ENCODE measurements around the gene DRAM1.
"Not testable (repeated sequence)": the region's sequence is repeated elsewhere in the genome, so short reads cannot be mapped to it uniquely, and the experiment has no call there.

The DRAM1 gene

GRCh38 chr12:101902641-101903040, 25.3 kb downstream of the DRAM1 start:
- DNase-seq (ENCODE audit: low read depth in 2 of 2, low spot score in 1 of 2): no peak

DNA sequence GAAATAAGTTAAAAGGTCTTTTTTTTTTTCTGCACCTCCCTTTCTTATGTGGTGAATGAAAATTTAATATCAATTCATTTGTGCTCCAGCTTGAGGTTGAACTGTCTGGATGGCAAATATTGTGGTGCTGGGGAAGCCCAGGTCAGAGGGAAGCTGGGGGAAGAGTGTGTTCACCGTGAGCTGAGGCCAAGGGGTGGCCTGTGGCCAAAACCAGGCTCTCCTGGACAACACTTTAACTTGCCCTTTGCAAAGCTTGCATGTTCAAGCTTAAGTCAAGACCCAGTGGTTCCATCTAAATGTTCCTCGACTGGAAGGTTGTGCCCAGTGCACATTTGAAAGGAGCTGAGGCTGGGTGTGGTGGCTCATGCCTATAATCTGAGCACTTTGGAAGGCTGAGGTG, 28.8 kb downstream of the DRAM1 start:
- DNase-seq (ENCODE audit: low read depth in 2 of 2, low spot score in 1 of 2): no peak

DNA sequence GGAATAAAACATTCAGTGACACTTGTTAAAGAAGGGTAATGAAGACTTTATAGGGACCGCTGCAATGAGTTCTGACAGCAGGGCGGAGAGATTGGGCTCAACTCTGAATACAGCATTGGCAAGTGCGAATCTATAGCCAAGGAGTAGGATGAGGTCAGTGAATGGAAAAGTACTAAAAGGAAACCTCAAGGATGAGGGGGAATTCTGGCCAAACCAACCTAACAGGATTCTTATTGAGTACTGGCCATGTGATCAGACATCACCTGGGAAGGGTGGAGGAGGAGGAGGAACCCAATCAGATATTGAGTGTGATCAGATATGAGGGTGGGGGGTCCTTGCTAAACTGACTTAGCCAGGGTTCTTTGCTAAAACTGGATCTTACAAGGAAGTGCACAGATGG, 31.0 kb downstream of the DRAM1 start:
- DNase-seq (ENCODE audit: low read depth in 2 of 2, low spot score in 1 of 2): no peak

- no peak for DNase-seq (ENCODE audit: low read depth in 2 of 2, low spot score in 1 of 2)
Measured at GRCh38 chr12:101909646-101910045, 32.3 kb downstream of the DRAM1 start.

DNA sequence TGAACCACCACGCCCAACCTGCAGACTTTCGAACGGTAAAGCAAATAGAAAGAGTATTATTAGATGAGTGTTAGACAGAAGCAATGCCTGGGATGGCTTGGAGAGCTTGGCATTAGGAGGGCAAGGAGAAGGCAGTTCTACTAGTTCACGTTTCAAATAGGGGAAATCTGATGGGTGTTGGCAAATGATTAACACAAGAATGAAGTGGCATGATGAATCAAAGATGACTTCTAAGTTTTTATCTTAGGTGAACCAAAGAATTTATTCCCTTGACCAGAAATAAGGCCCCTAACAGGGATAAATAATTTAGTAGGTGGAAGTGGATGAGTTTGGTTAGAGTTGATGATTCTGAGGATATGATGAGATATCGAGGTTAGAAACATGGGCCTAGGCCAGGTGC, 38.5 kb downstream of the DRAM1 start:
- DNase-seq (ENCODE audit: low read depth in 2 of 2, low spot score in 1 of 2): no peak

DNA sequence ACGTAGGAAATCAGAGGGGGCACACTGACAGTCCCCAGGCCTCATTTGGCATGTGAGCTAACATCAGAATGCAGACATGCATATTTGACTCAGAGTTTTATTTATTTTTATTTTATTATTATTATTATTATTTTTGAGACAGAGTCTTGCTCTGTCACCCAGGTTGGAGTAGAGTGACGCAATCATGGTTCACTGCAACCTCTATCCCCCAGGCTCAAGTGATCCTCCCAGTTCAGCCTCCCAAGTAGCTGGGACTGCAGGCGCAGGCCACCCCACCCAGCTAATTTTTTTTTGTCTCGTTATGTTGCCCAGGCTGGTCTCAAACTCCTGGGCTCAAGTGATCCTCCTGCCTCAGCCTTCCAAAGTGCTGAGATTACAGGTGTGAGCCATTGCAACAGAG, 41.4 kb downstream of the DRAM1 start:
- DNase-seq (ENCODE audit: low read depth in 2 of 2, low spot score in 1 of 2): not testable (repeated sequence)

DNA sequence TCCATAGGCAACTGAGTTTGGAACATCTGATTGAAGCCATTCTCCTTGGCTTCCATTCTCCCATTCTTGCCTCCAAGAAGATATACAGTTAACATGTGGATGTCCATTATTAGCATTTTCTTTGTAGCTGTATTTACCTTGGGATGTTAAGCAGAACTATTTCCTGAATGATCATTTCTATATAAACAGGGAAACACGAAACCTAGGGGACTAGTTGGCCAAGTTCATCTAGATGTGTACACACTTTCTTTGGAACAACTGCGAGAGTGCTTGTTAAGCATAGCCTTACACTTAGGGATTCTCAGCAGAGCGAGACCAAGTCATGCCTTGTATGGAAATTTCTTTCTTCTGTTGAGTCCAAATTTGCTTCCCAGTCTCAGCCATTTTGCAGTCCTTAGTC, 42.1 kb downstream of the DRAM1 start:
- DNase-seq (ENCODE audit: low read depth in 2 of 2, low spot score in 1 of 2): no peak

GRCh38 chr12:101920906-101921305, 43.5 kb downstream of the DRAM1 start:
- no peak for DNase-seq (ENCODE audit: low read depth in 2 of 2, low spot score in 1 of 2)

DNA sequence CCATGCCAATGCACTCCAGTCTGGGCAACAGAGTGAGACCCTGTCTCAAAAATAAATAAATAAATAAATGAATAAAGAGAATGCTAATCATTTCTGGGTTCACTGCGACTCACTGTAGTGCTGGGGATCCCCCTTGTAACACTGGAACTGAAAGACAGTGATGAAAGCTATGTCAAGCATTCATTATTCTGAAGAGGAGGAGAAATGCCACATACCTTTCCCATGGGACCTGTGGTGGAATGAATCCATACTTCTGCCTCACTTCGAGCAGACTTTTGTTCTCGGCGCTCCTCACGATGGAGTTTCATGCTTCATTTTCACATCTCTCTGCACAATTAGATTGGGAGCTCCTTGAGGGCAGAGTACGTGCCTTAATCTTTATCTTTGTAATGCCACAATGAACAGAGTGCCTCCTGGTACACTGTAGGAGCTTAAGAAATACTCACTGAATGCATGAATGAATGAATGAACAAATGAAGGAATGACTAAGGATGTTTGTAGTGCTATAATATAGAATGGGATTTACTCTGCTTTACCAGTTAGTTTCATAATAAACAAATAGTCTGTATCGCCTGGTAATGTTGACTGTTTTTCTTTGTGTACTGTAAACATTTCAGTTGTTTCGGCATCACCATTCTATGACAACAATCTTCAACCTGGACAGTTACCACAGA, 45.8 kb downstream of the DRAM1 start:
- no peak for DNase-seq (ENCODE audit: low read depth in 2 of 2, low spot score in 1 of 2)

- DNase-seq (ENCODE audit: low read depth in 2 of 2, low spot score in 1 of 2): no peak
Measured at GRCh38 chr12:101924618-101925017, 47.2 kb downstream of the DRAM1 start.

DNA sequence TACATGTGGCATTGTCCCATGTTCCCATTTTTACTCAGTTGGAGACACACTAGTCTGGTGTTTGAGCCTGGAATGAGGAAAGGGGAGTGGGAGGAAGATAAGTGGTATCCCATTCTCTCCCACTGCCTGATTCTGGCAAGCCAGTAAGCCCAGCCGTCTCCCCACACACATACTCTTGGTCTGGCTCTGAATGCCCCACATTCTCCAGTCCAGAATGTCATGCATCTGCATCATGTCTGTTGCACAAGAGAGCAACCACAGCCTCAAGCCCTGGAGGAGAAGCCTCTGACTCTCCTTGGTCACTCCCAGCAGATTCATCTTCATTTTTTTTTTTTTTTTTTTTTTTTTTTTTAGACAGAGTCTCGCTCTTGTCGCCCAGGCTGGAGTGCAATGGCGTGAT, 48.0 kb downstream of the DRAM1 start:
- DNase-seq (ENCODE audit: low read depth in 2 of 2, low spot score in 1 of 2): no peak

GRCh38 chr12:101925935-101926334, 48.6 kb downstream of the DRAM1 start:
- DNase-seq (ENCODE audit: low read depth in 2 of 2, low spot score in 1 of 2): no peak

DNA sequence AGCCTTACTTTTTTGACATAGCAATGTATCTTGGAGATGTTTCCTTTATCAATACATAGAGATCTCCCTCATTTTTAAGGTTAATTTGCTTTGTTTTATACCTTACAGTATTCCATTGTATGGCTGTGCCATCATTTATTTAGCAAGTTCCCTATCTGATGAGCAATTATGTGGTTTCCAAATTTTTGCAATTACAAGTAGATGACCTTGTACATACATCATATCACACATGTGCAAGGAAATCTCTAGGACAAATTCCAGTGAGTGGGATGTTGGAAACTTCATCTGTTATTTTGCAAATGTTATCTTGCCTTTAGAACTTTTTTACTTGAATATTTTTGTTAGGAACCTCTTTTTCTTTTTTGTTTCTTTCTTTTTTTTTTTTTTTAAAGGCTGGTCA, 49.7 kb downstream of the DRAM1 start:
- no peak for DNase-seq (ENCODE audit: low read depth in 2 of 2, low spot score in 1 of 2)

DNA sequence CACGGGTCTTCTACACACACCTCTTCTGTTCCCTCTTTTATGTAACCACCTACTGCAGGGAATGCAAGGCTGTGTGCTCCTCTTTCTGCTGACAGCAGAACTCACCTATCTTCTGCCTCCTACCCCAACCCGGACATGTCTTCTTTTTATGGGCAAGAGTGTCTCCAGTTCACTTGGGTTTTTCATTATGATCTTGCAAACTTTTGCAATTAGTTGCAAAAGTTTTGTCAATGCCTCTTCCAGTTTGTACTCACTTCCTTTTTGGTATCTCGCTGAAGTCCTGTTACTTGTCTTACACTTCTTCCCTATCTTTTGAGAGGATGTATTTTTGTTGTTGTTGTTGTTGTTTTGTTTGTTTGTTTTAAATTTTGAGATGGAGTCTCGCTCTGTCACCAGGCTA, 50.6 kb downstream of the DRAM1 start:
- DNase-seq (ENCODE audit: low read depth in 2 of 2, low spot score in 1 of 2): no peak

DNA sequence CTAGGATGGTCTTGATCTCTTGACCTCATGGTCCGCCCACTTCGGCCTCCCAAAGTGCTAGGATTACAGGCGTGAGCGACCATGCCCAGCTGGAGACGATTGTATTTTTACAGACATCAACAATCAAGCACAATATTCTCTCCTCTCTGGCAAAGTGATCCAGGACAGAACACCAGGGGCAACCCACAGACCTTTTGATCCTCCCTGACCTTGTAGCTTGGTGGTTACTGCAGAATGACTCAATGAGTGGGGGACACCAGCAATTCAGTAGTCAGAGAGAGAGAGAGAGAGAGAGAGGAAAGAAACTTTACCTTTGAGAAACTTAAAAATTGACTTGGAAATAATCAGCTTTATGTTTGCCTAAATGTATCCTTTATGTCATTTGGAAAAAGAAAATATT, 51.2 kb downstream of the DRAM1 start:
- no peak for DNase-seq (ENCODE audit: low read depth in 2 of 2, low spot score in 1 of 2)

GRCh38 chr12:101929365-101930041, 52.1 kb downstream of the DRAM1 start:
- no peak for DNase-seq (ENCODE audit: low read depth in 2 of 2, low spot score in 1 of 2)

GRCh38 chr12:101931498-101932326, 54.3 kb downstream of the DRAM1 start:
- no peak for DNase-seq (ENCODE audit: low read depth in 2 of 2, low spot score in 1 of 2)

GRCh38 chr12:101933866-101934514, 56.6 kb downstream of the DRAM1 start:
- DNase-seq (ENCODE audit: low read depth in 2 of 2, low spot score in 1 of 2): no peak

GRCh38 chr12:101935890-101936746, 58.7 kb downstream of the DRAM1 start:
- DNase-seq (ENCODE audit: low read depth in 2 of 2, low spot score in 1 of 2): no peak

- no peak for DNase-seq (ENCODE audit: low read depth in 2 of 2, low spot score in 1 of 2)
Measured at GRCh38 chr12:101939306-101939705, 61.9 kb downstream of the DRAM1 start.

GRCh38 chr12:101939856-101940265, 62.5 kb downstream of the DRAM1 start:
- DNase-seq (ENCODE audit: low read depth in 2 of 2, low spot score in 1 of 2): peak; percentile 4 to 16

All from stimulated activated CD8-positive, alpha-beta memory T cell treated with anti-CD3 and anti-CD28 coated beads, Interleukin-4, amount 100 ng/mL, for 4 hours (primary cell).